ENCODE measurements around the gene NMU.

DNA sequence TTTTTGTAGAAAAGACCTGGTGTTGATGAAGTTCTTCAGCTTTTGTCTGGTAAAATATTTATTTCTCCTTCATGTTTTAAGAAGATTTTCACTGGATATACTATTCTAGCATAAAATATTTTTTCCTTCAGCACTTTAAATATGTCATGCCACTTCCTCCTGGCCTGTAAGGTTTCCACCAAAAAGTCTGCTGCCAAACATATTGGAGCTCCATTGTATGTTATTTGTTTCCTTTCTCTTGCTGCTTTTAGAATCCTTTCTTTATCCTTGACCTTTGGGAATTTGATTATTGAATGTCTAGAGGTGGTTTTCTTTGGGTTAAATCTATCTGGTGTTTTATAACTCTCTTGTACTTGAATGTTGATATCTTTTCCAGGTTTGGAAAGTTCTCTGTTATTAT is 35.6 kb upstream of the NMU start:
- TF ChIP-seq, protein P1, sequence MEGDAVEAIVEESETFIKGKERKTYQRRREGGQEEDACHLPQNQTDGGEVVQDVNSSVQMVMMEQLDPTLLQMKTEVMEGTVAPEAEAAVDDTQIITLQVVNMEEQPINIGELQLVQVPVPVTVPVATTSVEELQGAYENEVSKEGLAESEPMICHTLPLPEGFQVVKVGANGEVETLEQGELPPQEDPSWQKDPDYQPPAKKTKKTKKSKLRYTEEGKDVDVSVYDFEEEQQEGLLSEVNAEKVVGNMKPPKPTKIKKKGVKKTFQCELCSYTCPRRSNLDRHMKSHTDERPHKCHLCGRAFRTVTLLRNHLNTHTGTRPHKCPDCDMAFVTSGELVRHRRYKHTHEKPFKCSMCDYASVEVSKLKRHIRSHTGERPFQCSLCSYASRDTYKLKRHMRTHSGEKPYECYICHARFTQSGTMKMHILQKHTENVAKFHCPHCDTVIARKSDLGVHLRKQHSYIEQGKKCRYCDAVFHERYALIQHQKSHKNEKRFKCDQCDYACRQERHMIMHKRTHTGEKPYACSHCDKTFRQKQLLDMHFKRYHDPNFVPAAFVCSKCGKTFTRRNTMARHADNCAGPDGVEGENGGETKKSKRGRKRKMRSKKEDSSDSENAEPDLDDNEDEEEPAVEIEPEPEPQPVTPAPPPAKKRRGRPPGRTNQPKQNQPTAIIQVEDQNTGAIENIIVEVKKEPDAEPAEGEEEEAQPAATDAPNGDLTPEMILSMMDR (IDR thresholded peaks at IDR 0.05) = no peak
- TF ChIP-seq POLR2A (IDR thresholded peaks at IDR 0.05) = no peak
